ENCODE data around the gene LOC101059915.
"Not testable (repeated sequence)": the region's sequence is repeated elsewhere in the genome, so short reads cannot be mapped to it uniquely, and the experiment has no call there.

LOC101059915 gene

GRCh38 chrX:71702853-71703252 is 35.5 kb downstream of the LOC101059915 start:
- not testable (repeated sequence) for H3K4me3 ChIP-seq (ENCODE audit: low read depth in 1 of 3, low read length in 3 of 3); H3K4me1 ChIP-seq (ENCODE audit: control insufficient read depth in 4 of 4, insufficient read depth in 4 of 4, low read length in 3 of 4); H3K9me3 ChIP-seq (ENCODE audit: control insufficient read depth in 4 of 4, low read length in 3 of 4); H3K27me3 ChIP-seq (ENCODE audit: control insufficient read depth in 4 of 4, insufficient read depth in 4 of 4, low read length in 3 of 4); H3K9ac ChIP-seq (ENCODE audit: low read depth in 1 of 2, low read length in 2 of 2); DNase-seq (ENCODE audit: low spot score); H3K36me3 ChIP-seq (ENCODE audit: control insufficient read depth in 4 of 4, insufficient read depth in 3 of 4, low read depth in 1 of 4, low read length in 3 of 4); H3K27ac ChIP-seq (ENCODE audit: low read depth in 1 of 2, low read length in 2 of 2)
- no CpG with 5 or more reads among the region's 12 CpGs for WGBS

GRCh38 chrX:71714064-71714463 is 46.7 kb downstream of the LOC101059915 start:
- not testable (repeated sequence) for DNase-seq (ENCODE audit: low spot score); H3K9me3 ChIP-seq (ENCODE audit: control insufficient read depth in 4 of 4, low read length in 3 of 4); H3K27me3 ChIP-seq (ENCODE audit: control insufficient read depth in 4 of 4, insufficient read depth in 4 of 4, low read length in 3 of 4); H3K4me3 ChIP-seq (ENCODE audit: low read depth in 1 of 3, low read length in 3 of 3); H3K36me3 ChIP-seq (ENCODE audit: control insufficient read depth in 4 of 4, insufficient read depth in 3 of 4, low read depth in 1 of 4, low read length in 3 of 4); H3K27ac ChIP-seq (ENCODE audit: low read depth in 1 of 2, low read length in 2 of 2); H3K4me1 ChIP-seq (ENCODE audit: control insufficient read depth in 4 of 4, insufficient read depth in 4 of 4, low read length in 3 of 4); H3K9ac ChIP-seq (ENCODE audit: low read depth in 1 of 2, low read length in 2 of 2)
- no CpG with 5 or more reads among the region's 14 CpGs for WGBS

DNA sequence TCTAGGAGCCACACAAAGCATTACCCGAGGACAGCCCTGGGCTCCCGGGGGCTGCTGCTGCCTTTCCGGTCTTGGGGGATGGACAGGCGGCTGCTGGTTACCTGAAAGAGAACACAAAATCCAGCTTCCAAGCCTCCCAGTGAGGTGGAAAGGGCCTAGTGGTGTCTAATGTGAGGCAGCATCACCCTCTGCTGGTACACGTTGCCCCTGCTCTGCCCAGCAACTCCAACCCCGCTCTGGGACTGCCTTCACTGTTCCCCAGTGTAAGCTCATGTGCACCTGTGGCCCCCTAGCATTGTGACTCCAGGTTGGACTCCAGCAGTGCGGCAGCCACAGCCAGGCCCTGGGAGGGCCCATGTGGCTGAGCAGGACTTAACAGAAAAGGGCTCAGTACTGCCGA is 48.2 kb downstream of the LOC101059915 start:
- H3K27ac ChIP-seq (ENCODE audit: low read depth in 1 of 2, low read length in 2 of 2); H3K27me3 ChIP-seq (ENCODE audit: control insufficient read depth in 4 of 4, insufficient read depth in 4 of 4, low read length in 3 of 4); H3K9me3 ChIP-seq (ENCODE audit: control insufficient read depth in 4 of 4, low read length in 3 of 4); H3K9ac ChIP-seq (ENCODE audit: low read depth in 1 of 2, low read length in 2 of 2); H3K4me3 ChIP-seq (ENCODE audit: low read depth in 1 of 3, low read length in 3 of 3); H3K4me1 ChIP-seq (ENCODE audit: control insufficient read depth in 4 of 4, insufficient read depth in 4 of 4, low read length in 3 of 4); H3K36me3 ChIP-seq (ENCODE audit: control insufficient read depth in 4 of 4, insufficient read depth in 3 of 4, low read depth in 1 of 4, low read length in 3 of 4); DNase-seq (ENCODE audit: low spot score): not testable (repeated sequence)
- WGBS = no CpG with 5 or more reads among the region's 8 CpGs

DNA sequence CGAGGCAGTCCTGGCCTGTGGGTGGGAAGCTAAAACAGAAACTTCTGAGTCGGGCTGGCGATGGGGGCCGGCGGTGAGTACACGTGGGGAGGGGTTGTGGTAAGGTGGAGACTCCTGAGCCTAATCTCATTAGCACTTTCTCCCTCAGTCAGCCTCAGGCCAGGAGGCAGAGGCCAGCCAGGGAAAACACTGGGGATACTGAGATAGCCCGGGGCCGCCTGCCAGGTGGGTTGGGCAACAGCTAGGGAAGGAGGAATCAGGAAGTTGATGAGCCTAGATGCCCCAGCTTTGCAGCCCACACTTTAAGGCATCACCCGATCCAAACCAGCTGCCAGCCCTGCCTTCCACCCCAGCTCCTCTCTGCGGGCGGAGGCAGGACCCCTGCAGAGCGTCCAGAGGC is 49.0 kb downstream of the LOC101059915 start:
- not testable (repeated sequence) for DNase-seq (ENCODE audit: low spot score)
- WGBS = no CpG with 5 or more reads among the region's 12 CpGs

DNA sequence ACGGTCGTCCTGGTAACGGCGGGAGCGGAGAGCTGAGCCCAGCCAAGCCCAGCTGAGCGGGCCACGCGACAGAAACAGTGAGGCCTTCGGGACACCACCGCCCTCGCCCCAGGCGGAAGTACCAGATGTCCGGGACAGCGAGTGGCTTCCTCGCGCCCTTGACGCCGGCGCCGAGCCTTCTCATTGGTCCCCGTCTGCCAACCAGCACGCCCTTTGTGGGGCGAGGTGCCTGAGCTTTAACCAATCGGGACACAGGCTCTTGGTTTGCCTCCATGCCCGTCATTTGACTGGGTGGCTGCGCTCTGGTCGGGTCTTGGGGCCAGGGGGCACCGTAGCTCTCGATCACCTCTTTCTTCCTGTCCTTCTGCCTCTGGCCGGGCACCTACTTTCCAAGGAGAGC is 50.8 kb downstream of the LOC101059915 start, which contains the start of gene CXorf49:
Gene CXorf49 (minus strand): TSS at position 101 of the 400 bp plus-strand sequence. CDS start 134 bp downstream, outside the sequence.
- H3K27ac ChIP-seq (ENCODE audit: low read depth in 1 of 2, low read length in 2 of 2); H3K27me3 ChIP-seq (ENCODE audit: control insufficient read depth in 4 of 4, insufficient read depth in 4 of 4, low read length in 3 of 4); H3K9me3 ChIP-seq (ENCODE audit: control insufficient read depth in 4 of 4, low read length in 3 of 4); H3K9ac ChIP-seq (ENCODE audit: low read depth in 1 of 2, low read length in 2 of 2); H3K4me3 ChIP-seq (ENCODE audit: low read depth in 1 of 3, low read length in 3 of 3); H3K36me3 ChIP-seq (ENCODE audit: control insufficient read depth in 4 of 4, insufficient read depth in 3 of 4, low read depth in 1 of 4, low read length in 3 of 4); DNase-seq (ENCODE audit: low spot score); H3K4me1 ChIP-seq (ENCODE audit: control insufficient read depth in 4 of 4, insufficient read depth in 4 of 4, low read length in 3 of 4): not testable (repeated sequence)
- no CpG with 5 or more reads among the region's 30 CpGs for WGBS

More for the DNA sequence above, 49.0 kb downstream of the LOC101059915 start:
- not testable (repeated sequence) for H3K4me3 ChIP-seq (ENCODE audit: low read depth in 1 of 3, low read length in 3 of 3); H3K9me3 ChIP-seq (ENCODE audit: control insufficient read depth in 4 of 4, low read length in 3 of 4); H3K27me3 ChIP-seq (ENCODE audit: control insufficient read depth in 4 of 4, insufficient read depth in 4 of 4, low read length in 3 of 4); H3K27ac ChIP-seq (ENCODE audit: low read depth in 1 of 2, low read length in 2 of 2); H3K4me1 ChIP-seq (ENCODE audit: control insufficient read depth in 4 of 4, insufficient read depth in 4 of 4, low read length in 3 of 4); H3K9ac ChIP-seq (ENCODE audit: low read depth in 1 of 2, low read length in 2 of 2); H3K36me3 ChIP-seq (ENCODE audit: control insufficient read depth in 4 of 4, insufficient read depth in 3 of 4, low read depth in 1 of 4, low read length in 3 of 4)

DNA sequence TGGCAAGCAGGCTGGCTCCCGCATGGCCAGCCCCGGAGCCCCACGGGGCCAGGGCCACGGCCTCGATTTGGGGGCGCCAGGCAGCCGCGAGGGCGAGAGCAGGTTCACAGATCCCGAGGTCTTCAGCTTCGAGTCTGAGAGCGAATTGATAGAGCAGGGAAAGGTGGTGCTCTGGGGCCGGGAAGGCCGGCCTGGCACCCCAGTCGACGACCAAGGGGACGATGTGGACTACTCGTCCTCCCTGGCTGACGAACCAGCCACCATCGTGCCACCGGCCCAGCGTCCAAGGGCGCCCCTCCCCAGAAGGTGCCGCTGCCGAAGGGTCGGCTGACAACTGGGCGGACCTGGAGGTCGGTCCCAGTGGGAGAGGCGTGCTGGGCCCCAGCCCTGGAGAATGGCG is 51.8 kb downstream of the LOC101059915 start:
- not testable (repeated sequence) for H3K36me3 ChIP-seq (ENCODE audit: control insufficient read depth in 4 of 4, insufficient read depth in 3 of 4, low read depth in 1 of 4, low read length in 3 of 4); H3K9ac ChIP-seq (ENCODE audit: low read depth in 1 of 2, low read length in 2 of 2); H3K9me3 ChIP-seq (ENCODE audit: control insufficient read depth in 4 of 4, low read length in 3 of 4); H3K4me1 ChIP-seq (ENCODE audit: control insufficient read depth in 4 of 4, insufficient read depth in 4 of 4, low read length in 3 of 4); H3K27ac ChIP-seq (ENCODE audit: low read depth in 1 of 2, low read length in 2 of 2); H3K4me3 ChIP-seq (ENCODE audit: low read depth in 1 of 3, low read length in 3 of 3); DNase-seq (ENCODE audit: low spot score); H3K27me3 ChIP-seq (ENCODE audit: control insufficient read depth in 4 of 4, insufficient read depth in 4 of 4, low read length in 3 of 4)
- 96% methylated on average over 11 of the region's 30 CpGs for WGBS

- H3K4me3 ChIP-seq (ENCODE audit: low read depth in 1 of 3, low read length in 3 of 3); H3K27ac ChIP-seq (ENCODE audit: low read depth in 1 of 2, low read length in 2 of 2); H3K9ac ChIP-seq (ENCODE audit: low read depth in 1 of 2, low read length in 2 of 2); H3K4me1 ChIP-seq (ENCODE audit: control insufficient read depth in 4 of 4, insufficient read depth in 4 of 4, low read length in 3 of 4); H3K27me3 ChIP-seq (ENCODE audit: control insufficient read depth in 4 of 4, insufficient read depth in 4 of 4, low read length in 3 of 4); H3K36me3 ChIP-seq (ENCODE audit: control insufficient read depth in 4 of 4, insufficient read depth in 3 of 4, low read depth in 1 of 4, low read length in 3 of 4); DNase-seq (ENCODE audit: low spot score); H3K9me3 ChIP-seq (ENCODE audit: control insufficient read depth in 4 of 4, low read length in 3 of 4): not testable (repeated sequence)
- no CpG with 5 or more reads among the region's 20 CpGs for WGBS
Observed at GRCh38 chrX:71720289-71720886, 53.0 kb downstream of the LOC101059915 start.

Data from liver (tissue), 6 donors.